Hematopoietic multipotent progenitor cell treated with erythropoietin and hydrocortisone succinate and interleukin-3 and kit ligand, for 8 days (in vitro differentiated cells): Measurements from ENCODE around the gene PPP1R12A.
"Not testable (repeated sequence)": the region's sequence is repeated elsewhere in the genome, so short reads cannot be mapped to it uniquely, and the experiment has no call there.

Experiments used
- DNase-seq: peaks from one replicate; pipeline ENCODE4 v3.0.0-alpha.2; 2015

PPP1R12A gene

GRCh38 chr12:79935021-79935623 is at the start of gene PPP1R12A:
Gene PPP1R12A, minus strand, starts transcription at chr12:79935097. Its CDS starts 166 bp downstream, at chr12:79934931.
- DNase-seq, result peak; percentile 96

- no peak for DNase-seq
Measured at GRCh38 chr12:79983986-79984620, 49.2 kb upstream of the PPP1R12A start.

DNA sequence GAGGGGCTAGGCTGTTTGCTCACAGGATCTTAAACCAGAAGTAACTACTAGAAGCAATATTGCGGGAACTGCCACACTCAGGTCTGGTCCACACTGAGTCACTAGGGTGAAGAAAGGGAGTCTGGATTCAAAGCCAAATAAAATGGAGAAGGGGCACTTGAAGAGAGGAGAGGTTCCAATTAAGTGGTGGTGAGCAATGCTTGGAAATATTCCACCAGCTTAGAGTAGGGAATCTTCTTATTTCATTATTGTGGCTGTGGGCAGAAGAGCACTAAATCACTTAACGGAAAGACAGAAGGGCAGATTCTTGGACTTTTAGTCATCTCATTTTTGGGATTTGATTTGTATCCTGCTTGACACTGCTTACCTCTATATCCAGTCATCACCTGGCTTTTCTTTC is 48.6 kb upstream of the PPP1R12A start:
- DNase-seq, result no peak

DNA sequence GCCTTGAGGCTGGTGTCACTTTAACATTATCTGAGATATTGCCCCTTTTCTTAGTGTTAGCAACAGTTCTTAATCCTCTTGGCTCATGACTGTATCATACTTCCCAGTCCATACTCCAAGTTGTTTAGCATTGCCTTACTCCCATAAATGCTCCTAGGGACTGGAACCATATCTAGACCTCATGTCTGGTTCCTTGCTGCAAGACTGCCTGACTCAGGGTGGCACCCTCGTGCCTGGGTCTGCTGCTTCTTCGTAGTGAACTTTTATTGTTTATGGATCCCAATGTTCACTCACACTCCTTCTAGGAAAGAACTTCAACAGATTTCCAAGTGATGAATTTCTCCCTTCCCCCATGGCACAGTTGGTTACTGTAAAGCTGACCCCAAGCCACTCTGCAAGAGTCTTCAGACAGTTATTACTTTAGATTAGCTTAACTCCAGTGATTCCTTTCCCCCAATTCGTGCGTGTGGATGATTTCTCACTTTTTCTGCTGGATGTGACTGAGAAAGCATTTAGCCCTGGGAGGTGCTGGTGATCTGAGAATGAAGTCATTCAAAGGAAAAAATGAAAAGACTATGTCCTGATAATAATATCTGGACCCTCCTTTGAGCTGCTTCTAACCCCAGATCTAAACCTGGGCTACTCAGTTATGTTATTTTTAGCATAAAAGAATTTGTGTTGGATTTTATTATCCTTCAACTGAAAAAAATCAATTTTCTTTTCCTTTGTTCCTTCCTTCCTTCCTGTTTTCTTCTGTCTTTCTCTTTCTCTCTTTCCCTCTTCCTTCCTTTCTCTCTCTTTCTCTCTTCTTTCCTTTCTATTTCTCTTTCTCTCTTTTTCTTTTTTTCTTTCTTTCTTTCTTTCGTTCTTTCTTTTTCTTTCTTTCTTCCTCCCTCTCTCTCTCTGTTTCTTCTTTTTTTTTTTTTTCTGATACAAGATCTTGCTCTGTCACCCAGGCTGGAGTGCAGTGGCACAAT is 47.5 kb upstream of the PPP1R12A start:
- DNase-seq, result no peak

- no peak for DNase-seq
Measured at GRCh38 chr12:79978692-79979091, 43.8 kb upstream of the PPP1R12A start.

- DNase-seq, result not testable (repeated sequence)
Measured at GRCh38 chr12:79977856-79978460, 43.1 kb upstream of the PPP1R12A start.

GRCh38 chr12:79975143-79975542 is 40.2 kb upstream of the PPP1R12A start:
- DNase-seq, result no peak

DNA sequence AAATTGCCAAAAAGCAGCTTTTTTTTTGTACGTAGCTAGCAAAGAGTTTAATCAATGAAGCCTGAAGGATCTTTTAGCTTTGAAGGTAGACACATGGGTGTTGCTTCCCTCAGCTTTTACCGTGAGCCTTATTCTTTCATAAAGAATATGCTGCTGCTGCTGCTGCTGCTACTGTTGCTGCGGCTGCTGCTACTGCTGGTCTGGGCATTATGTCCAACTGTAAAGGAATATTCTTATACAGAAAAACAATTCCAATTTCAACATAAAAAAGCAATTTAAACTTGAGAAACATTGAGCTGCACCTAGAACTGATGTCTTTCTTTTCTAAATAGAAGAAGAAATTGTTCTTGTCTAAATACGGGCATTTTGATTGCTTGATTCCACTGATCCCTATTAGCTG is 38.9 kb upstream of the PPP1R12A start:
- no peak for DNase-seq

GRCh38 chr12:79964100-79964627 is 29.3 kb upstream of the PPP1R12A start:
- DNase-seq, result no peak

DNA sequence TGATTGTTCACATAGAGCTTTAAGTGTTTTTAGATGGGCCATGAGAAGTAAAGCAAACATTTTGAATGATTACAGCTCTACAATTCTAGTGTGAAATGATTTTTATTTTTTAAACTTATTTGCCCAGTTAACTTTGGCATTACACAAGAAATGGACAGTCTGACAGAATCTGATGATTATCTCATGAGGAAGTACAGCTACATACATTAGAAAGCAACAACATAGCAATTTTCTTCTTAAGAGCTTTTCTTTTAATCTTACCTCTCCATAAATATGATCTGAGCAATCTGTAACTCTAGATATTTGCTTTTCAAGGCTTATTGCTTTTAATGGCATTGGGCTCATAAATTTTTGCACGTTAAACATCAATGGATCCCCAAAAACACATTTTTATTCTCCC is 26.5 kb upstream of the PPP1R12A start:
- no peak for DNase-seq

DNA sequence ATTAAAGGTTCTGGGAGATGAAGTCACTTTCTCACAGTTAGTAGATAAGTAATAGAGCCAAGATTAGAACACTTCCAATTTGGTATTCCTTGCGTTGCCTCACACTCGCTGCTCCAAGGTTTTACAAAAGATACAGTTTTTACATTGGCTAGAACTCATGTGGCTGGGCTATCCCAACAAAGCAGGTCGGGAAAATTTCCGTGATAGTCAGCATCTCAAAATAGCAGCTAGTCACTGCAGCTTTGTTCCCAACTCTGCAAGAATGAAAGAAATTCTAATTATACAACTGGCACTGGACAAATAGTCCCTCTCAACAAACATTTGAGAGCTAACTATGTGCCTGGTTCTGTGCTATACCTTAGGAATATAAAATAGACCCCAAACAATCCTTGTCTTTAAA is 24.6 kb upstream of the PPP1R12A start:
- no peak for DNase-seq

DNA sequence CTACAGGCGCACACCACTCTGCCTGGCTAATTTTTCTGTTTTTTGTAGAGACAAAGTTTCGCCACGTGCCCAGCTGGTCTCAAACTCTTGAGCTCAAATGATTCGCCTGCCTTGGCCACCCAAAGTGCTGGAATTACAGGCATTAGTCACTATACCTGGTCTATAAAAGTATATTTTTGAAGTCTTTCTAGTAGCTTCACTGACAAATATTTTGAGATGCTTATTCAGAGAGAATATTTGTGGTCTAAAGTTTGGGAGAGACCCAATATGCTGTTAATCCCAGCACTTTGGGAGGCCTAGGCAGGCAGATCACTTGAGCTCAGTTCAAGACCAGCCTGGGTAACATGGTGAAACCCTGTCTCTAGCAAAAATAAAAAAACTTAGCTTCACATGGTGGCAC is 22.0 kb upstream of the PPP1R12A start:
- no peak for DNase-seq

- DNase-seq, result no peak
Measured at GRCh38 chr12:79955561-79955960, 20.7 kb upstream of the PPP1R12A start.

GRCh38 chr12:79954037-79954610 is 19.2 kb upstream of the PPP1R12A start:
- no peak for DNase-seq

GRCh38 chr12:79949098-79949497 is 14.2 kb upstream of the PPP1R12A start:
- DNase-seq, result no peak

- DNase-seq, result no peak
Measured at GRCh38 chr12:79945433-79945832, 10.5 kb upstream of the PPP1R12A start.

DNA sequence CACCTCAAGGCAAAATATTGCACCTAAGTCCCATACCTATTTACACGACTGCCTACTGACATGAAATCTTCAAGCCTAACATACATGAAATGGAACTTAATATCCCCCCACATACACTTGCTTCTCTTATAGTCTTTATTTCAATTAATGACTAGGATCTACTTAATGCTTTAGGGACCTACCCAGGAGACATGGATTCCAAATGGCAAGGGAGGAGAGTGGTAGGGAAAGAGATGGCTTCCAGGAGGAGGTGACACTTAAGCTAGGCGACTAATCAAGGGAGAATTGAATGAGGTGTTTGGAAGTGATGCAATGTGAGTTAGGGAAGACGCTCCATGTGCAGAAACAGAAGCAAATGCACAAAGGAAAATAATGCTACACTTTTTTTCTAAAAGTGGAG is 9.7 kb upstream of the PPP1R12A start:
- DNase-seq, result no peak

DNA sequence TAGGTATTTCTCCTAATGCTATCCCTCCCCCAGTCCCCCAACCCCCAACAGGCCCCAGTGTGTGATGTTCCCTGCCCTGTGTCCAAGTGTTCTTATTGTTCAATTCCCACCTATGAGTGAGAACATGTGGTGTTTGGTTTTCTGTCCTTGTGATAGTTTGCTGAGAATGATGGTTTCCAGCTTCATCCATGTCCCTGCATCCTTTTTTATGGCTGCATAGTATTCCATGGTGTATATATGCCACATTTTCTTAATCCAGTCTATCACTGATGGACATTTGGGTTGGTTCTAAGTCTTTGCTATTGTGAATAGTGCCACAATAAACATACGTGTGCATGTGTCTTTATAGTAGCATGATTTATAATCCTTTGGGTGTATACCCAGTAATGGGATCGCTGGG is 7.9 kb upstream of the PPP1R12A start:
- DNase-seq, result not testable (repeated sequence)

GRCh38 chr12:79939728-79940310 is 4.9 kb upstream of the PPP1R12A start:
- DNase-seq, result no peak

DNA sequence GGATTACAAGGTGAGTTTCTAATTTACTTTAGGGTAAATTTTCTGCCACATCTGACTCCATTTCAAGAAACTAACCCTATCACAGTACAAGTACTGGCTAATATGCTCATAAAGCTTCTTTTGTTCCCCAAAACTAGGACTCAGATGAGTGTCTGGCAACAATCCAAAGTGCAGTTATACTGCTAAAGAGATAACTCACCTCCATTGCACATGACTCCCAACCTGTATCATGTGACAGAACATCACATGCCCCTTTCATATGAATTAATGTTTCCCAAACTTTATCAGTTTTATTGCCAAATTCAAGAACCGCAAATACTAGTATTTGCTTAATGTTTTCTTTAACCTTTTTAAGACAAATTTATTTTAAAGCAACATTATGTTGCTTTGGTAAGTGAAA is 3.9 kb upstream of the PPP1R12A start:
- peak; percentile 58 for DNase-seq

DNA sequence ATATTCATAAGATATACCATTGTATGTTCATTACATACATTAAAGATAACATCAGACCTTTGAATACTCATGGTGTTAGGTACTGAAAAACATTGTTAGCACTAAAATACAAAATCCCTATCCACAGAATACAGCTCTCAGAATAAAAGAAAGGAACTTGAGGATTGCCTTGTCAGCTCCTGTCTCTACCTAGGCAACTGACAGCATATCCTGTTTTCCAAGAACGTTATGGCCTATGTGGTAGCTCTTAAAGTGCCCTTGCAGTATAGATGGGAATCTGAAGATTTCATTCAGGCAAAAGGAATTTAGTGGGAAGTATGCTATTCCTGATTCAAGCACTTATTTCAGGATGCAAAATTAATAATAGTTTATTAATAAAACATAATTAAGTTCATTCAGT is 1.8 kb upstream of the PPP1R12A start:
- peak; percentile 16 for DNase-seq

GRCh38 chr12:79935624-79936345 is 888 bp upstream of the PPP1R12A start:
- DNase-seq, result peak; percentile 54
